HG03520 (cell line): ENCODE measurements around the gene FZD4.
"Not testable (repeated sequence)": the region's sequence is repeated elsewhere in the genome, so short reads cannot be mapped to it uniquely, and the experiment has no call there.

ENCODE experiments used
- ATAC-seq: cut with Tn5 transposase; IDR thresholded peaks from one replicate; pipeline ENCODE4 v1.9.1; 2021; ENCODE audit warnings: mild to moderate bottlenecking, moderate library complexity; ENCODE audit not compliant: unreplicated experiment

FZD4 gene

GRCh38 chr11:86915850-86916249 is 39.3 kb downstream of the FZD4 start:
- not testable (repeated sequence) for ATAC-seq

GRCh38 chr11:86914865-86915519 is 40.2 kb downstream of the FZD4 start:
- no peak for ATAC-seq

GRCh38 chr11:86912238-86912637 is 43.0 kb downstream of the FZD4 start:
- no peak for ATAC-seq

- no peak for ATAC-seq
These were observed 44.6 kb downstream of the FZD4 start for GRCh38 chr11:86910592-86910991.

GRCh38 chr11:86906198-86906597 is 49.0 kb downstream of the FZD4 start:
- no peak for ATAC-seq

GRCh38 chr11:86905252-86905651 is 49.9 kb downstream of the FZD4 start:
- no peak for ATAC-seq

- ATAC-seq, result no peak
These were observed 51.2 kb downstream of the FZD4 start for GRCh38 chr11:86904001-86904400.

GRCh38 chr11:86902345-86902744 is 52.9 kb downstream of the FZD4 start:
- ATAC-seq, result no peak

GRCh38 chr11:86901599-86901998 is 53.6 kb downstream of the FZD4 start:
- no peak for ATAC-seq

GRCh38 chr11:86900162-86900561 is 55.0 kb downstream of the FZD4 start:
- ATAC-seq, result no peak

GRCh38 chr11:86898689-86899088 is 56.5 kb downstream of the FZD4 start:
- no peak for ATAC-seq

GRCh38 chr11:86896441-86896841 is 58.8 kb downstream of the FZD4 start:
- ATAC-seq, result no peak
